GM12878 (cell line): Measurements from ENCODE around the gene IQUB. TPM values are rescaled to one million over a fixed set of nuclear protein-coding genes. Genes with fewer than 3 reads are reported as not detected.

Experiments used
- ATAC-seq: fragments of 200-7000 bp; cut with Tn5 transposase; 3 replicates; pipeline ENCODE4 v1.9.1; 2020; ENCODE audit warnings: mild to moderate bottlenecking, moderate library complexity
- BruUV-seq: library from RNA; stranded (reverse); fragments of 400-500 nt; replicated peaks from 2 replicates; lab custom pipeline; 2021; lab: Mats Ljungman, UMichigan
- CTCF ChIA-PET: fragments of 300-600 bp; sonication (Branson Sonifier 250); formaldehyde crosslinking; extraction: SDS; loops from one replicate; lab custom pipeline; 2021; ENCODE audit warnings: inconsistent platforms; lab: Yijun Ruan, JAX
- POLR2A ChIA-PET: fragments of 350-600 bp; formaldehyde crosslinking; extraction: SDS; loops from one replicate; lab custom pipeline; 2021; ENCODE audit warnings: inconsistent platforms; lab: Charles Lee
- RAD21 ChIA-PET: fragments of 300-600 bp; sonication (Branson Sonifier 250); formaldehyde crosslinking; loops from one replicate; lab custom pipeline; 2023; ENCODE audit warnings: antibody characterized with exemption; ENCODE audit not compliant: unreplicated experiment; lab: Charles Lee
- SMC1A ChIA-PET: fragments of 300-600 bp; sonication (Branson Sonifier 250); formaldehyde crosslinking; loops from one replicate; lab custom pipeline; 2023; ENCODE audit not compliant: unreplicated experiment, uncharacterized antibody; lab: Charles Lee
- DNase-seq: peaks from one replicate; pipeline ENCODE4 v3.0.0-alpha.2; 2011; ENCODE audit warnings: low read depth, low spot score
- FAIRE-seq: peaks from 3 replicates; lab custom pipeline; 2011; peaks lifted over from hg19 to GRCh38; lab: Jason Lieb, UNC
- H2AFZ ChIP-seq: 2 replicates; pipeline ENCODE4 v1.6.0; 2011; ENCODE audit warnings: low read depth, low read length, control low read depth; ENCODE audit not compliant: control insufficient read depth
- H3K27ac ChIP-seq: 2 replicates; pipeline ENCODE4 v1.5.1; 2011; ENCODE audit warnings: control low read depth; ENCODE audit not compliant: control insufficient read depth, insufficient read depth
- H3K27me3 ChIP-seq, 2 experiments: replicated peaks in 1 of 2; 2 replicates each; pipeline versions ENCODE4 v1.6.0 to v1.6.1; 2011; ENCODE audit warnings: low read length in 1 of 2; ENCODE audit not compliant: control insufficient read depth in 2 of 2, insufficient read depth in 2 of 2
- H3K36me3 ChIP-seq, 2 experiments: 2 replicates each; pipeline ENCODE4 v1.5.1; 2011; ENCODE audit warnings: low read length in 1 of 2; ENCODE audit not compliant: control insufficient read depth in 2 of 2, insufficient read depth in 2 of 2
- H3K4me1 ChIP-seq: 2 replicates; pipeline ENCODE4 v1.6.1; 2011; ENCODE audit warnings: mild to moderate bottlenecking, low read length, moderate library complexity, mixed read lengths; ENCODE audit not compliant: control insufficient read depth, insufficient read depth
- H3K4me2 ChIP-seq: 2 replicates; pipeline ENCODE4 v1.6.0; 2011; ENCODE audit warnings: control low read depth; ENCODE audit not compliant: control insufficient read depth, insufficient read depth
- H3K4me3 ChIP-seq: fragments of 200-600 bp; sonication (generic); 2 replicates; pipeline ENCODE4 v1.5.1; 2016
- H3K79me2 ChIP-seq: 2 replicates; pipeline ENCODE4 v1.6.0; 2011; ENCODE audit warnings: low read length; ENCODE audit not compliant: control insufficient read depth, insufficient read depth
- H3K9ac ChIP-seq: 2 replicates; pipeline ENCODE4 v1.8.0; 2011; ENCODE audit warnings: low read length, control low read depth, mixed read lengths; ENCODE audit not compliant: control insufficient read depth, insufficient read depth
- H3K9me3 ChIP-seq: replicated peaks from 3 replicates; pipeline ENCODE4 v1.5.1; 2011; ENCODE audit warnings: mild to moderate bottlenecking, low read length; ENCODE audit not compliant: control insufficient read depth, insufficient read depth
- H4K20me1 ChIP-seq: 2 replicates; pipeline ENCODE4 v1.6.0; 2011; ENCODE audit not compliant: control insufficient read depth, insufficient read depth
- CBX3 ChIP-seq: fragments of 200-600 bp; sonication (generic); IDR thresholded peaks from 2 replicates; pipeline ENCODE4 v1.6.1; 2016; ENCODE audit warnings: low read depth, borderline replicate concordance
- E4F1 ChIP-seq: fragments of 450-650 bp; IDR thresholded peaks from 2 replicates; pipeline ENCODE4 v1.6.1; 2018; ENCODE audit warnings: borderline replicate concordance, mild to moderate bottlenecking; ENCODE audit not compliant: partially characterized antibody
- FOS ChIP-seq: IDR thresholded peaks from 3 replicates; pipeline ENCODE4 v1.6.1; 2011; ENCODE audit warnings: borderline replicate concordance; ENCODE audit not compliant: insufficient read length; ENCODE audit errors: extremely low read depth
- HCFC1 ChIP-seq: fragments of 150-350 bp; IDR thresholded peaks from 2 replicates; pipeline ENCODE4 v1.6.1; 2014; ENCODE audit warnings: low read length
- RCOR1 ChIP-seq: conservative IDR thresholded peaks from 2 replicates; pipeline ENCODE4 v1.6.1; 2012; ENCODE audit warnings: low read depth, low read length, improper control_type of control experiment
- SREBF1 ChIP-seq: IDR thresholded peaks from 2 replicates; pipeline ENCODE4 v1.6.1; 2012; ENCODE audit warnings: mild to moderate bottlenecking, low read length
- YY1 ChIP-seq: IDR thresholded peaks from 2 replicates; pipeline ENCODE4 v1.6.1; 2011; ENCODE audit warnings: low read depth, mild to moderate bottlenecking, low read length
- WGBS: methylation state at CpG from one replicate; pipeline ENCODE4 v1.1.6; 2016; ENCODE audit warnings: low lambda C conversion rate; ENCODE audit not compliant: insufficient replicate concordance, insufficient coverage; ENCODE audit errors: missing lambda C conversion rate; 5-methylcytosine and 5-hydroxymethylcytosine counted together
- in situ Hi-C: fragments of 300-500 bp; cut with MboI; formaldehyde crosslinking; loops from 9 replicates; pipeline ENCODE4 v1.14.3; 2018; ENCODE audit warnings: mixed read lengths
- intact Hi-C: fragments of 100-400 bp; cut with micrococcal nuclease; formaldehyde crosslinking; loops from one replicate; pipeline ENCODE4 v1.14.2; 2022; ENCODE audit not compliant: unreplicated experiment
- polyA plus RNA-seq, 11 experiments: library from polyadenylated mRNA; depleted of rRNA in 4 of 11; unstranded in 6 of 11; stranded (reverse) in 5 of 11; fragments of >200 nt; fragmentation: Nextera tagmentation in 4 of 11; fragmentation: Illumina TruSeq in 1 of 11; extraction: Ambion mirVana in 4 of 11; extraction: Trizol in 1 of 11; gene quantifications; 1 replicate in 1 of 11; 2 replicates in 10 of 11; pipeline versions ENCODE4 v1.2.1 to v1.2.3, GENCODE V29; 2011 to 2016; ENCODE audit warnings: inconsistent platforms in 2 of 11, missing spikeins in 2 of 11, low read depth in 1 of 11
- total RNA-seq, 4 experiments: library from RNA; depleted of rRNA in 3 of 4; stranded (reverse); fragments of >200 nt in 3 of 4; fragmentation: Illumina TruSeq in 1 of 4; extraction: Trizol in 1 of 4; gene quantifications; 2 replicates each; pipeline versions ENCODE4 v1.2.1 to v1.2.3, GENCODE V29; 2013 to 2021
- TF ChIP-seq, protein P1 (sequence below): fragments of 450-650 bp; formaldehyde crosslinking; IDR thresholded peaks from 2 replicates; pipeline ENCODE4 v1.4.0; 2020; ENCODE audit warnings: mild to moderate bottlenecking, moderate library complexity
- TF ChIP-seq, protein P2 (sequence below): fragments of 450-650 bp; IDR thresholded peaks from 2 replicates; pipeline ENCODE4 v1.6.1; 2017; ENCODE audit warnings: mild to moderate bottlenecking, moderate library complexity
- TF ChIP-seq, protein P3 (sequence below): IDR thresholded peaks from 2 replicates; pipeline ENCODE4 v1.6.1; 2012; ENCODE audit warnings: low read depth, low read length, improper control_type of control experiment

The IQUB gene
- total and polyA plus RNA-seq, 10 of the 15 experiments (the other 5 are each of a cell fraction or from before 2014, with no cell fraction given) = 0.04 to 0.08 TPM; not detected in 8

DNA sequence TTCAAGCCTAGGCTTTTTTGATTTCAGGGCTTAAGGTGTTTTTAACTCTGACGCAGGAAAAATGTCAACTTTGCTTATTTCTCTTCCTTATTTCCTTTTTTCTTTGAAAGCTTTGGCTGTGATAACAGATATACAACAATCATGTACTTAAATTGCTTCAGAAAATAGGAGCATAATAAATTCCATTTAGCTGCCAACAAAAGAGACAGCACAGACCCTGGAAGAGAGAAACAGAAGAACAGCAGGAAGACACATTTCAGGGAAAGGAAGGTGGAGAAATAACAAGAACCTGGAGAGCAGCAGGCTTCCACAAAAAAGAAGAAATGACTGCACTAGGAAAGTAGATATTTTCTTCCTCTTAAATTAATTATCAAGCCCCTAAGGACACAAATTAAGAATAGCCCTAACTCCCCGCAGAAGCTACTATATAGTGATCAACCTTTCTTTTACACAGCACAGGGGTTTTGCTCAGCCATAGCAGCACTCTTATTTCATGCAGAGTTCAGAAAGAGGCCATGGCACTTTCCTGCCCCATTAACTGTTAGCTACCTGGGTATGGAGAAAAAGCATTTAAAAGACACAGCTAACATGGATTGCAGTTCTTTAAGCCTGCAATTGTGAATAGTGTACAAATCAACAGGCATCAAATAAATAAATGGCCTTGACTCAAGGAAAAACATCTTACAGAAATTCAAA, 61.5 kb downstream of the IQUB start:
- Histone ChIP-seq H3K27ac (no peak overlapping the region), H3K27me3 (no peaks in the 10 kb centered on the region), H4K20me1 (no peaks in the 10 kb centered on the region), H3K79me2 (no peaks in the 10 kb centered on the region), H3K4me1 (no peaks in the 10 kb centered on the region), H2AFZ (no peak overlapping the region), H3K9me3 (no peaks in the 10 kb centered on the region), H3K4me3 (no peak overlapping the region), H3K36me3 (no peaks in the 10 kb centered on the region), H3K9ac (no peak overlapping the region), H3K4me2 (no peak overlapping the region)
- intact Hi-C loops (no loop called here), in situ Hi-C loops (no loop called here)
- ChIA-PET RAD21 (no interaction called here), POLR2A (no interaction called here), SMC1A (interaction anchor here (1.1 kb wide), 1 partner anchor 142 kb away, joined by 3 read pairs; no protein-coding TSS in a partner anchor), CTCF (interaction anchor here (1.7 kb wide), 1 partner anchor 21 kb away, joined by 10 read pairs; no protein-coding TSS in a partner anchor)
- WGBS = 2% methylated on average over 2 of the region's 2 CpGs
- ATAC-seq = no peak
- DNase-seq = no peak
- FAIRE-seq = no peak
- BruUV-seq = no TSS peak
- no peak for TF ChIP-seq YY1
- TF ChIP-seq FOS = no peak
- no peak for TF ChIP-seq HCFC1
- TF ChIP-seq, protein P1, sequence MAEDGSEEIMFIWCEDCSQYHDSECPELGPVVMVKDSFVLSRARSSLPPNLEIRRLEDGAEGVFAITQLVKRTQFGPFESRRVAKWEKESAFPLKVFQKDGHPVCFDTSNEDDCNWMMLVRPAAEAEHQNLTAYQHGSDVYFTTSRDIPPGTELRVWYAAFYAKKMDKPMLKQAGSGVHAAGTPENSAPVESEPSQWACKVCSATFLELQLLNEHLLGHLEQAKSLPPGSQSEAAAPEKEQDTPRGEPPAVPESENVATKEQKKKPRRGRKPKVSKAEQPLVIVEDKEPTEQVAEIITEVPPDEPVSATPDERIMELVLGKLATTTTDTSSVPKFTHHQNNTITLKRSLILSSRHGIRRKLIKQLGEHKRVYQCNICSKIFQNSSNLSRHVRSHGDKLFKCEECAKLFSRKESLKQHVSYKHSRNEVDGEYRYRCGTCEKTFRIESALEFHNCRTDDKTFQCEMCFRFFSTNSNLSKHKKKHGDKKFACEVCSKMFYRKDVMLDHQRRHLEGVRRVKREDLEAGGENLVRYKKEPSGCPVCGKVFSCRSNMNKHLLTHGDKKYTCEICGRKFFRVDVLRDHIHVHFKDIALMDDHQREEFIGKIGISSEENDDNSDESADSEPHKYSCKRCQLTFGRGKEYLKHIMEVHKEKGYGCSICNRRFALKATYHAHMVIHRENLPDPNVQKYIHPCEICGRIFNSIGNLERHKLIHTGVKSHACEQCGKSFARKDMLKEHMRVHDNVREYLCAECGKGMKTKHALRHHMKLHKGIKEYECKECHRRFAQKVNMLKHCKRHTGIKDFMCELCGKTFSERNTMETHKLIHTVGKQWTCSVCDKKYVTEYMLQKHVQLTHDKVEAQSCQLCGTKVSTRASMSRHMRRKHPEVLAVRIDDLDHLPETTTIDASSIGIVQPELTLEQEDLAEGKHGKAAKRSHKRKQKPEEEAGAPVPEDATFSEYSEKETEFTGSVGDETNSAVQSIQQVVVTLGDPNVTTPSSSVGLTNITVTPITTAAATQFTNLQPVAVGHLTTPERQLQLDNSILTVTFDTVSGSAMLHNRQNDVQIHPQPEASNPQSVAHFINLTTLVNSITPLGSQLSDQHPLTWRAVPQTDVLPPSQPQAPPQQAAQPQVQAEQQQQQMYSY (CRISPR knock-in tag) = no peak
- TF ChIP-seq, protein P2, sequence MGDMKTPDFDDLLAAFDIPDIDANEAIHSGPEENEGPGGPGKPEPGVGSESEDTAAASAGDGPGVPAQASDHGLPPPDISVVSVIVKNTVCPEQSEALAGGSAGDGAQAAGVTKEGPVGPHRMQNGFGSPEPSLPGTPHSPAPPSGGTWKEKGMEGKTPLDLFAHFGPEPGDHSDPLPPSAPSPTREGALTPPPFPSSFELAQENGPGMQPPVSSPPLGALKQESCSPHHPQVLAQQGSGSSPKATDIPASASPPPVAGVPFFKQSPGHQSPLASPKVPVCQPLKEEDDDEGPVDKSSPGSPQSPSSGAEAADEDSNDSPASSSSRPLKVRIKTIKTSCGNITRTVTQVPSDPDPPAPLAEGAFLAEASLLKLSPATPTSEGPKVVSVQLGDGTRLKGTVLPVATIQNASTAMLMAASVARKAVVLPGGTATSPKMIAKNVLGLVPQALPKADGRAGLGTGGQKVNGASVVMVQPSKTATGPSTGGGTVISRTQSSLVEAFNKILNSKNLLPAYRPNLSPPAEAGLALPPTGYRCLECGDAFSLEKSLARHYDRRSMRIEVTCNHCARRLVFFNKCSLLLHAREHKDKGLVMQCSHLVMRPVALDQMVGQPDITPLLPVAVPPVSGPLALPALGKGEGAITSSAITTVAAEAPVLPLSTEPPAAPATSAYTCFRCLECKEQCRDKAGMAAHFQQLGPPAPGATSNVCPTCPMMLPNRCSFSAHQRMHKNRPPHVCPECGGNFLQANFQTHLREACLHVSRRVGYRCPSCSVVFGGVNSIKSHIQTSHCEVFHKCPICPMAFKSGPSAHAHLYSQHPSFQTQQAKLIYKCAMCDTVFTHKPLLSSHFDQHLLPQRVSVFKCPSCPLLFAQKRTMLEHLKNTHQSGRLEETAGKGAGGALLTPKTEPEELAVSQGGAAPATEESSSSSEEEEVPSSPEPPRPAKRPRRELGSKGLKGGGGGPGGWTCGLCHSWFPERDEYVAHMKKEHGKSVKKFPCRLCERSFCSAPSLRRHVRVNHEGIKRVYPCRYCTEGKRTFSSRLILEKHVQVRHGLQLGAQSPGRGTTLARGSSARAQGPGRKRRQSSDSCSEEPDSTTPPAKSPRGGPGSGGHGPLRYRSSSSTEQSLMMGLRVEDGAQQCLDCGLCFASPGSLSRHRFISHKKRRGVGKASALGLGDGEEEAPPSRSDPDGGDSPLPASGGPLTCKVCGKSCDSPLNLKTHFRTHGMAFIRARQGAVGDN = no peak
- TF ChIP-seq, protein P3, sequence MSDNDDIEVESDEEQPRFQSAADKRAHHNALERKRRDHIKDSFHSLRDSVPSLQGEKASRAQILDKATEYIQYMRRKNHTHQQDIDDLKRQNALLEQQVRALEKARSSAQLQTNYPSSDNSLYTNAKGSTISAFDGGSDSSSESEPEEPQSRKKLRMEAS = no peak
- TF ChIP-seq SREBF1 = no peak
- no peak for TF ChIP-seq RCOR1
- no peak for TF ChIP-seq CBX3
- no peak for TF ChIP-seq E4F1
